Measurements from ENCODE around the gene LIN7A.

LIN7A gene

GRCh38 chr12:80937391-80938238 lies at the start of gene LIN7A:
TSS of gene LIN7A (minus strand) at chr12:80937934. CDS start at chr12:80937722, 212 bp downstream.
- no peak for TF ChIP-seq CTCF (IDR thresholded peaks at IDR 0.05; ENCODE audit: low read depth, low read length, missing control alignments)
- no peak for DNase-seq (ENCODE audit: extremely low read depth, low read depth)
- H3K4me3 ChIP-seq (replicated peaks; ENCODE audit: low read depth, low read length): peak within 1 kb of the TSS; percentile 85

GRCh38 chr12:80986224-80986623 lies 48.5 kb upstream of the LIN7A start:
- no peak for DNase-seq (ENCODE audit: extremely low read depth, low read depth)
- TF ChIP-seq CTCF (IDR thresholded peaks at IDR 0.05; ENCODE audit: low read depth, low read length, missing control alignments): no peak
- H3K4me3 ChIP-seq (replicated peaks; ENCODE audit: low read depth, low read length): no peak overlapping the region

- H3K4me3 ChIP-seq (replicated peaks; ENCODE audit: low read depth, low read length): no peak overlapping the region
- no peak for DNase-seq (ENCODE audit: extremely low read depth, low read depth)
- no peak for TF ChIP-seq CTCF (IDR thresholded peaks at IDR 0.05; ENCODE audit: low read depth, low read length, missing control alignments)
These were observed 42.1 kb upstream of the LIN7A start for GRCh38 chr12:80979816-80980215.

GRCh38 chr12:80979251-80979650 lies 41.5 kb upstream of the LIN7A start:
- H3K4me3 ChIP-seq (replicated peaks; ENCODE audit: low read depth, low read length): no peak overlapping the region
- no peak for TF ChIP-seq CTCF (IDR thresholded peaks at IDR 0.05; ENCODE audit: low read depth, low read length, missing control alignments)
- DNase-seq (ENCODE audit: extremely low read depth, low read depth): no peak

GRCh38 chr12:80977346-80977745 lies 39.6 kb upstream of the LIN7A start:
- H3K4me3 ChIP-seq (replicated peaks; ENCODE audit: low read depth, low read length): no peak overlapping the region
- TF ChIP-seq CTCF (IDR thresholded peaks at IDR 0.05; ENCODE audit: low read depth, low read length, missing control alignments): no peak
- DNase-seq (ENCODE audit: extremely low read depth, low read depth): no peak

- no peak for DNase-seq (ENCODE audit: extremely low read depth, low read depth)
- H3K4me3 ChIP-seq (replicated peaks; ENCODE audit: low read depth, low read length): no peak overlapping the region
- no peak for TF ChIP-seq CTCF (IDR thresholded peaks at IDR 0.05; ENCODE audit: low read depth, low read length, missing control alignments)
These were observed 30.6 kb upstream of the LIN7A start for GRCh38 chr12:80968326-80968725.

Data from HFF-Myc (cell line).